H7 (cell line): ENCODE measurements around the gene MYO1G. TPM values are rescaled to one million over a fixed set of nuclear protein-coding genes. Genes with fewer than 3 reads are reported as not detected.
A peak's percentile ranks its signal among the peaks of the same experiment; 100 is the strongest.
"Not testable (repeated sequence)": the region's sequence is repeated elsewhere in the genome, so short reads cannot be mapped to it uniquely, and the experiment has no call there.

Source experiments
- DNase-seq: peaks from one replicate; pipeline ENCODE4 v3.0.0; 2012
- H3K27me3 ChIP-seq: 2 replicates; pipeline ENCODE4 v1.6.0; 2011; ENCODE audit warnings: mild to moderate bottlenecking, low read length; ENCODE audit not compliant: control insufficient read depth, insufficient read depth
- H3K36me3 ChIP-seq: replicated peaks from 2 replicates; pipeline ENCODE4 v1.5.1; 2011; ENCODE audit warnings: low read length; ENCODE audit not compliant: control insufficient read depth, insufficient read depth
- H3K4me3 ChIP-seq: 2 replicates; pipeline ENCODE4 v1.5.1; 2011; ENCODE audit warnings: low read depth, mild to moderate bottlenecking, control low read depth, low read length, moderate library complexity; ENCODE audit not compliant: insufficient read depth
- total RNA-seq: library from RNA; depleted of rRNA; stranded (reverse); fragments of >200 nt; shearing (Covaris generic); gene quantifications from 2 replicates; pipeline ENCODE4 v1.2.3, GENCODE V29; 2014

Gene MYO1G
- total RNA-seq, 1 experiment from 2014 or later = not detected

DNA sequence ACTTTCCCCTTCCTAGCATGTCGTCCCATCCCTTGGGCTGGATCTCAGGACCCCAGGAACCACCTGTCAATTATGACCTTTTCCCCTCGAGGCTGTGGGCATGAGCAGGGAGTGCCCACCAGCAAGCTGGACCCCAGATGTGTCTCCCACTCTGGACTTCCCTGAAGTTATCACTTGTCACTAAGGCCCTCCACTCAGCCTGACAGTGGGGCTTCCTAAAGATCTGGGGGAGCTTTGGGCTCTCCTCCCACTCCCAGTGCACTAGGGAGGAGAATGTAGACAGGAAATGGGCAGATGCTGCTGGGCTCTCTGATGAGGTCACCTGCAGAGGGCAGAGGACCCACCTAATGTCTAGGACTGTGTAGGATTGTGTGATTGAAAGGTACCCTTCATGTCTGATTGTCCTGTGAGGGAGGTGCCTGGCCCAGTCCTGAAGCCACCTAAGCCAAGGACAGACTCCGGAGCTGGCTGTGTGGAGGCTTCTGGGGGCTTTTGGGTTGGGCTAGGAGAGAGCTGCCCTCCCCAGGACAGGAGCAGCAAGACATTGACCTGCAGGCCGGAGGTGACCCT is 18.7 kb downstream of the MYO1G start:
- Histone ChIP-seq H3K4me3 (no peak overlapping the region), H3K36me3 (no peaks in the 10 kb centered on the region), H3K27me3 (peaks cover 19% of the 10 kb centered on the region)
- DNase-seq = peak; percentile 29

DNA sequence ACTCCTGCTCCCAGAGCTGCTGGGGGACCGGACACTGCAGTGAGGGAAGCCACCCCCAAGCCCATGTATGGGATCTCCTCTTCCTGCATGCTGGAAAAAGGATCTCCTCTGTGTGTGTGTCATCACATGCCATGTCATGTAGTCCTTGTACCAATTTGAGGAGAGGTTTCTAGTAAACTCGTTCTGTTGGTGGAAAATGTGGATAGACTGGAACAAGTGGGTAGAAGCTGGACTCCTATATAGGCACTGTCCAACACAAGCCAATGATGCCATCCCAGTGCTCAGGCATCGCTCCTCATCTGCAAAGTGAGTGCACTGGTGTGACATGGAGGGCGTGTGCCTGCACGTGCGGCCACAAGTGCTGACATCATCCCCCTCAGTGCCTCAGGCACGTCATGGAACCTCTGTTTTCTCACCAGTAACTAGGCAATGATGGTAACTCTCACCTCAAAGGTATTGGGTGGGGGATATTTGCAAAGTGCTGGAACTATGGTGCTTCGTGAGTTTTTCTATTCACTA is 19.3 kb downstream of the MYO1G start:
- no peak for DNase-seq
- Histone ChIP-seq H3K4me3 (no peak overlapping the region), H3K27me3 (peaks cover 19% of the 10 kb centered on the region), H3K36me3 (no peaks in the 10 kb centered on the region)

DNA sequence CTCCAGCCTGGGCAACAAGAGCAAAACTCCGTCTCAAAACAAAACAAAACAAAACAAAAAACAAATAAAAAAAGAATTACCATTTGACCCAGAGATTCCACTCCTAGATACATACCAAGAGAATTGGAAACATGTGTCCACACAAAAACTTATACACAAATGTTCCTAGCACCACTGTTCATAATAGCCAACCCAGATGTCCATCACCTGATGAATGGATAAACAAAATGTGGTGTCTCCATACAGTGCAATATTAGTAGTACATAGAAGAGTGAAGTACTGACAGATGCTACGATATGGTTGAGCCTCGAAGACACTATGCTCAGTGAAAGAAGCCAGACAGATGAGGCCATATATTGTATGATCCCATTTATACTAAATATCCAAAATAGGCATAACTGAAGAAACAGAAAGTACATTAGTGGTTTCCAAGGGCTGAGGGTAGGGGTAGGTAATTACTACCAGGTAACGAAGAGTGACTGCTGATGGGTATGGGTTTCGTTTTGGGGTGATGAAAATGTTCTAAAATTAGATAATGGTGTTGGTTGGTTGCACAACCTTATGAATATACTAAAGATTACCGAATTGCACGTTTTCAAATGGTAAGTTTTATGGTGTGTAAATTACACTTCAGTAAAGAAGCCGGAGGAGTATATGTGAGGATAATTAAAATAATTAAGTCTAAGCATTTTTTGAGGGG is 20.0 kb downstream of the MYO1G start:
- Histone ChIP-seq H3K27me3 (peaks cover 19% of the 10 kb centered on the region), H3K4me3 (no peak overlapping the region), H3K36me3 (no peaks in the 10 kb centered on the region)
- no peak for DNase-seq

DNA sequence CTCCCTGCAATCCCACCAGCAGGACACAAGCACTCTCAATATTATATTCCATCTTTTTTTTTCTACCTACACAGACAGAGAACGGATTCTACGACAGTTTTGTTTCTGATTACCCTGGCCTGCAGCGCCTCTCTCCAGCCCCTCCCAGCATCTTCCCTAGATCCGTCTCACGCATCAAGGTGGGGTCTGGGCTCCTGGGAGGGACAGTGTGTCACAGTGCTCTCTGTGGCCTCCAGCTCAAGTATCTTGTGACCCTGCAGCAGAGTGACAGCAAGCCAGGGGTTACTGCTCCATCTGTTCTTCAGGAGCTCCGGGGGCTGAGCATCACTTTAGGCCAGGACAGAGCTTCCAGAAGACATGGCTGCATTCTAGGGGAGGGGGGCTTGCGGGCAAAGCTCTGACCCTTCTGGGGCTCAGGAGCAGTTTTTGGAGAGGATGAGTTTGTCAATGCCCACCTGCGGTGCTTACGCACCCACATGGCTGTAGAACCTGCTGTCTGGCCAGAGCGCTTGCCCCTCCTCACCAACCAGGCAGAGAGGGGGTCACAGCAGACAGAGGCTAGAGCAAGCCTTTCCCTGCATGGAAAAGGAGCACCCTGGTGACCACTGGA is 22.6 kb downstream of the MYO1G start:
- Histone ChIP-seq H3K36me3 (no peaks in the 10 kb centered on the region), H3K4me3 (no peak overlapping the region), H3K27me3 (no peaks in the 10 kb centered on the region; the same call in 1 of the 2 replicates)
- no peak for DNase-seq

DNA sequence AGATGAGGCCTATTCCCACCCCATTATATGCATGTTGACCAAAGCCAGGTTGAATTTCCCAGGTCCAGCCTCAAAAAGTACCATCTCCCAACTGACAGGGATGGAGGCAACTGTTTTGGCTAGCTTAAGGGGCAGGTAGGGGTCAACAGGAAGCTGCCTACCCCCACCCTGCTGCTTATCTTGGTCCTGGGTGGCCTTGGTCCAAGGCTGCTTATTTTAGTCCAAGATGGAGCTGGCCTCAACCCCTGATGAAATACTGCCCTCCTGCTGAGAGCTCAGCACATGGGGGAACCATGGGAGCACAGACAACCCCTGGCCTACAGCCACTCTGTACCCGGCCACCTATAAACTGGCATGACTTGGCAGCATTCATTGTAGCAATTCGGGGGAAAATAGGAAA is 23.1 kb downstream of the MYO1G start:
- no peak overlapping the region for H3K4me3 ChIP-seq
- no peaks in the 10 kb centered on the region for H3K36me3 ChIP-seq
- no peak for DNase-seq
- H3K27me3 ChIP-seq = no peaks in the 10 kb centered on the region; the same call in 1 of the 2 replicates

DNA sequence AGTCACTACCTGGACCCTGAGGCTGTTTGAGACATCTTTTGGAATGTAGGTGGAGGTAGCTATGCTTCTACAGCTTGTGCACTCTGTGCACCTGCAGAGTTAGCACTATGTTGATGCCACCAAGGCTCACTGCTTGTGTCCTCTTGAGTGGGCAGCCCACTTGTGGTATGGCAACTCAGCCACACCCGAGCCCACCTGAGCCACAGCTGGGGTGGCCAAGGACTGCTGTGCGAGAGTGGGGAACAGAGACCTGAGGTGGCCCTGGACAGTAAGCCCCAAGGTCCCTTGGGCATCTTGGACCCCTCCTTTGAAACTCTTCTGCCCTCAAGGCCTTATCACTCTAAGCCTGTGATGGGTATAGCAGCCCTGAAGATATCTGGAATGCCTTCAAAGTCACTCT is 25.7 kb downstream of the MYO1G start:
- Histone ChIP-seq H3K27me3 (no peaks in the 10 kb centered on the region), H3K36me3 (no peaks in the 10 kb centered on the region), H3K4me3 (no peak overlapping the region)
- DNase-seq = no peak

DNA sequence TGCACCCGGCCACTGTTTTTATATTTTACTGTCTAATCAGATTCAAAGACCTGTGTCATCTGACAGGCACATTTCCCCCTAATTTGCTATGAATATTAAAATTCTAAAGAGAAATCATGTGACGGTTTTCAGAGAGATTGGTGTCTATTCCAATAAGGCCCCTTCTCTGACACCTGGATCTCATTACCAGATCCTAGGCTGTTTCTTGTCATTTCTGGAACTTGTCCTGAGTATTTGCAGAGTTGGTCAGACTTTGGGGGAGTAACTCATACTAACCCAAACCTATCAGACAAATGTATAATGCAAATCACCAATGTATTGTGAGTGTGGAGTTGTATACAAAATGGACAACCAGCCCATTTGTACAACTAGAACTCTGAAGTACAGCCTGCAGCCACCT is 29.5 kb downstream of the MYO1G start:
- H3K4me3 ChIP-seq = no peak overlapping the region
- no peaks in the 10 kb centered on the region for H3K27me3 ChIP-seq
- H3K36me3 ChIP-seq = no peaks in the 10 kb centered on the region
- DNase-seq = no peak

DNA sequence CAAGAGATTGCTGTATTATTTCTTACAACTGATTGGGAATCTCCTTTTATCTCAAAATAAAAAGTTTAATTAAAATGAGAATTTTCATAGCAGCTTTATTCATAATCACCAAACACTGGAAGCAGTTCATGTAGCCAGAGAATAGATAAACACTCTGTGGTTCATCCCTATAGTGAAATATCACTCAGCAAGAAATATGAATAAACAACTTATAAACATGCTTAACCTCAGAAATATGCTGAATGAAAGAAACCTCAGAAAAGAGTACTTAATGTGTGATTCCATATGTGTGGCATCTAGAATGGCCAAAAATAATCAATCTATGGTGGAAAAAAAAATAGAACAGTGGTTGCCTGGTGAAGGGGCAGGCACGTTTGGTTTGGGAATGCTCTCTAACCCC is 33.3 kb downstream of the MYO1G start:
- no peaks in the 10 kb centered on the region for H3K36me3 ChIP-seq
- H3K4me3 ChIP-seq = no peak overlapping the region
- no peak for DNase-seq
- H3K27me3 ChIP-seq = no peaks in the 10 kb centered on the region

DNA sequence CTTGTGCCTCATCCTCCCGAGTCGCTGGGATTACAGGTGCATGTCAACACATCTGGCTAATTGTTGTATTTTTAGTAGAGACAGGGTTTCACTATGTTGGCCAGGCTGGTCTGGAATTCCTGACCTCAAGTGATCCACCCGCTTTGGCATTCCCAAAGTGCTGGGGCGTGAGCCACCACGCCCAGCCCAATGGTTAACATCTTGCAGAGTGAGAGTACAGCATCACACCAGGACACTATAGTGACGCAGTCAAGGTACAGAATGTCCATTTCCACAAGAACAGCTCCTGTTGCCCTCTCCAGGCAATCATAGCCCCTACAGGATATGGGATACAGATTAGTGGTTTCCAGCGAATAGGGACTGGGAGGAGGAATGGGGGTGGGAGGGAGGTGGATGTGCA is 34.0 kb downstream of the MYO1G start:
- peak; percentile 40 for DNase-seq
- Histone ChIP-seq H3K4me3 (no peak overlapping the region), H3K27me3 (no peaks in the 10 kb centered on the region), H3K36me3 (no peaks in the 10 kb centered on the region)

DNA sequence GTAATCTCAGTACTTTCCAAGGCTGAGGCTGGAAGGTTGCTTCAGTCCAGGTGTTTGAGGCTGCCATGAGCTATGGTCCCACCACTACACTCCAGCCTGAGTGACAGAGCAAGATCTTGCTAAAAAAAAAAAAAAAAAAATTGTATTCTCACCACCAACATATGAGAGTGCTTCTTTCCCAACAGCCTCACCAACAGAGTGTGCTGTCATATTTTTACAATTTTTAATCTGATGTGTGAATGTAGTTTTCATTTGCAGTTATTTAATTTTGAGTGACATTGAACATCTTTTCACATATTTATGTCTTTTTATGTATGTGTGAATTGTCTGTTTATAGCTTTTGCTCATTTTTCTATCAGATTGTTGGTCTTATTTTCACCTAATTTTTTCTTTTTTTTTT is 35.2 kb downstream of the MYO1G start:
- no peaks in the 10 kb centered on the region for H3K27me3 ChIP-seq
- DNase-seq = no peak
- no peaks in the 10 kb centered on the region for H3K36me3 ChIP-seq
- H3K4me3 ChIP-seq = no peak overlapping the region

DNA sequence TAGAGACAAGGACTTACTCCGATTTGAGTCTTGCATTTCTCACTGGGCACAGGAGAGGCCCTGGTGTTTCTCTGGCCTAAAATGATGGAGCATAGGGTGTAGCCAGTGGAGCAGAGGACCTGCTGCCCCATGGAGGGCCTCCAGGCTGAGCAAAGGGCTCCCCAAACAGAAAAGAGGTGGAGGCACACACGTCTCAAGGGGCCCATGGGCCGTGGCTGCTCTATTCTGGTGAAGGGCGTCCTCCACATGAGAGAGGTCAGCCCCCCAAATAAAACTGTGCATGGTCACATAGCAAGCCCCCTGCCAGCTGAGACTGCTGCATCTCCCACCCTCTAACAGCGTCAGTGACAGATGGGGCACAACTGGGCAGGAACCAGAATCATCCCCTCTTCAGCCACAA is 41.4 kb downstream of the MYO1G start:
- no peak for DNase-seq
- H3K27me3 ChIP-seq = no peaks in the 10 kb centered on the region

DNA sequence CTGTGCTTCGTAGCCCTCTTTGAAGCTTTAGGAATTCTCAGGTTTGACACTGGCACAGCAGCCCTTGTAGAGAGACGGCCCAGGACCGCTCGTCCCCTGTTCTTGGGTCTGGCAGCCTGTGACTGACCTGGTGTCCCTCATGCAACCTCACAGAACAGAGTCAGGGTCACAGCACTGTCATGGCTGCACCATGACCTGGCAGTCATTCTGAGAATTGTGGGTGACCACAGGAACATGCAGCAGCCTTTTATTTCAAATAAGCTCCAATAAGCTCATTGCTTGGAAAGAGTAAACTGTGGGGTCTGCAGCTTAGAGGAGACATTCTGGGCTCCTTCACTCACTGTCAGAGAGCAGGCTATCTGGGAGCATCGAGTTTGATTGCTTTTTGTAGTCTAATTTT is 42.5 kb downstream of the MYO1G start:
- no peak overlapping the region for H3K4me3 ChIP-seq
- H3K27me3 ChIP-seq = no peaks in the 10 kb centered on the region
- no peak for DNase-seq
- no peaks in the 10 kb centered on the region for H3K36me3 ChIP-seq

More for the DNA sequence above, 41.4 kb downstream of the MYO1G start:
- Histone ChIP-seq H3K36me3 (no peaks in the 10 kb centered on the region), H3K4me3 (no peak overlapping the region)

DNA sequence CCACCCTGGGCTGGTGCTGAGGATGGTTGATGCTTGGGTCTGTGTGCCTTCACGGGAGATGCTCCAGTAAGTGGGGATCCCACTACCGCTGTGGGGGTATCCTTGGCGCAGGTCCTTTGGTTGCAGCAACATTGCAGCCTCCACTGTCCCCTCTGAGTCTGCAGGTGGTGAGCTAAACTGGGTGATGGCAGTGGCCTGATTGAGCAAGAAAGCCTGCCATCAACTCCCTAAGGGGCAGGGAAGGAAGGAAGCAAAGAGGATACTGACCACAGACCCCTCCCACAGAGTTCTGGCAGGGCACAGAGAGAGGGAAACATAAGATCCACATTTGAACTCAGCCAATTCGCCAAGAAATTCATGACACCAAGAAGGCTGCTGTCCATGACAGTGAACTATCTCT is 43.2 kb downstream of the MYO1G start:
- no peak for DNase-seq
- Histone ChIP-seq H3K4me3 (no peak overlapping the region), H3K27me3 (no peaks in the 10 kb centered on the region), H3K36me3 (no peaks in the 10 kb centered on the region)

DNA sequence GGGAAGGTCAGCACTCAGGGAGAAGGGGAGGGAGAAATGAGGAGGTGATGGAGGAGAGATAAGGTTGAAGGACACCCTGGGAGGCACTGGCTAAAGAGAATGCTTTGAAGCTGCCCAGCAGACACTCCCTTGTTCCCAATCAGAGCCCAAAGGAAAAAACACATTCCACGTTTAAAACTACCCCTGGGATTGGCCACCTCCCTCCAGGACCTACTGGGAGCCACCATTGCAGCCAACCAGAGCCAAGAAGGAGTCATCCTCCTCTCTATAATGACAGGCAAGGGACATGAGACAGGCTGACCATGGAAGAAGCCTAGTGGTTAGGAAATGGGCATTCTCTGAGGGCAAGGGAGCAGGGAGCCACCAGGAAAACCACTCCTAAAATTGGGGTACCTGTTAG is 43.8 kb downstream of the MYO1G start:
- no peak overlapping the region for H3K4me3 ChIP-seq
- H3K36me3 ChIP-seq = no peaks in the 10 kb centered on the region
- no peaks in the 10 kb centered on the region for H3K27me3 ChIP-seq
- no peak for DNase-seq

DNA sequence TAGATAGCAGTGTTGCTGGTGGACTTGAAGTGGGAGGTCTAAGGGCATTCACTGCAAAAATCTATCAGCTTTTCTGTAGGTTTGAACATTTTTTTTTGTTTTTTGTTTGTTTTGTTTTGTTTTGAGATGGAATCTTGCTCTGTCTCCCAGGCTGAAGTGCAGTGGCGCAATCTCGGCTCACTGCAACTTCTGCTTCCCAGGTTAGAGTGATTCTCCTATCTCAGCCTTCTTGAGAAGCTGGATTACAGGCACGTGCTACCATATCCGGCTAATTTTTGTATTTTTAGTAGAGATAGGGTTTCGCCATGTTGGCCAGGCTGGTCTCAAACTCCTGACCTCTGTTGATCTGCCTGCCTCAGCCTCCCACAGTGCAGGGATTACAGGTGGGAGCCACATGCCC is 44.3 kb downstream of the MYO1G start:
- not testable (repeated sequence) for H3K36me3 ChIP-seq, H3K27me3 ChIP-seq, H3K4me3 ChIP-seq, DNase-seq
